ENCODE data around the gene DTD1.

Gene DTD1

GRCh38 chr20:18654448-18654773 lies 66.6 kb downstream of the DTD1 start:
- ChIA-PET POLR2A (no interaction called here), CTCF (interaction anchor here (0.6 kb wide), 1 partner anchor 26 kb away, joined by 3 read pairs; no protein-coding TSS in a partner anchor)
- Histone ChIP-seq H3K4me1 (ENCODE audit: control insufficient read depth, insufficient read depth, low read length) (no peaks in the 10 kb centered on the region), H3K27ac (ENCODE audit: extremely low read depth, low read depth, low read length) (no peak overlapping the region), H3K4me3 (ENCODE audit: low read depth, low read length) (no peak overlapping the region), H3K9me3 (ENCODE audit: control insufficient read depth, insufficient read depth, low read depth, low read length) (no peaks in the 10 kb centered on the region), H3K36me3 (ENCODE audit: control insufficient read depth in 2 of 2, insufficient read depth in 1 of 2, low read length in 2 of 2) (no peaks in the 10 kb centered on the region)
- no peak for TF ChIP-seq ZNF350 (tag by site-specific recombination; IDR thresholded peaks at IDR 0.05)
- TF ChIP-seq GFI1B (tag by site-specific recombination; IDR thresholded peaks at IDR 0.05): no peak
- TF ChIP-seq ZNF600 (tag by site-specific recombination; IDR thresholded peaks at IDR 0.05): no peak
- TF ChIP-seq ZNF658 (tag by site-specific recombination; IDR thresholded peaks at IDR 0.05): no peak
- TF ChIP-seq SP3 (tag by site-specific recombination; IDR thresholded peaks at IDR 0.05): no peak
- no peak for TF ChIP-seq ZNF335 (tag by site-specific recombination; conservative IDR thresholded peaks at IDR 0.05)
- no peak for TF ChIP-seq ZNF514 (tag by site-specific recombination; IDR thresholded peaks at IDR 0.05)
- TF ChIP-seq ZNF174 (tag by site-specific recombination; IDR thresholded peaks at IDR 0.05): no peak
- TF ChIP-seq ZFP41 (tag by site-specific recombination; IDR thresholded peaks at IDR 0.05; ENCODE audit: borderline replicate concordance): no peak
- no peak for TF ChIP-seq SP2 (tag by site-specific recombination; IDR thresholded peaks at IDR 0.05)
- no peak for TF ChIP-seq ZNF530 (tag by site-specific recombination; IDR thresholded peaks at IDR 0.05; ENCODE audit: low read depth)
- TF ChIP-seq ZNF785 (tag by site-specific recombination; IDR thresholded peaks at IDR 0.05): no peak
- TF ChIP-seq ZNF239 (tag by site-specific recombination; IDR thresholded peaks at IDR 0.05): no peak
- no peak for TF ChIP-seq ZNF416 (tag by site-specific recombination; IDR thresholded peaks at IDR 0.05)

GRCh38 chr20:18657575-18657974 lies 69.7 kb downstream of the DTD1 start:
- Histone ChIP-seq H3K4me3 (ENCODE audit: low read depth, low read length) (no peak overlapping the region), H3K36me3 (ENCODE audit: control insufficient read depth in 2 of 2, insufficient read depth in 1 of 2, low read length in 2 of 2) (no peaks in the 10 kb centered on the region), H3K4me1 (ENCODE audit: control insufficient read depth, insufficient read depth, low read length) (no peaks in the 10 kb centered on the region), H3K9me3 (ENCODE audit: control insufficient read depth, insufficient read depth, low read depth, low read length) (no peaks in the 10 kb centered on the region), H3K27ac (ENCODE audit: extremely low read depth, low read depth, low read length) (no peak overlapping the region)
- CTCF ChIA-PET: no interaction called here
- POLR2A ChIA-PET: no interaction called here
- TF ChIP-seq ZNF280C (tag by site-specific recombination; IDR thresholded peaks at IDR 0.05) (no peak), ZNF138 (tag by site-specific recombination; IDR thresholded peaks at IDR 0.05; ENCODE audit: borderline replicate concordance) (no peak), ZNF449 (tag by site-specific recombination; IDR thresholded peaks at IDR 0.05) (no peak), ZNF335 (tag by site-specific recombination; conservative IDR thresholded peaks at IDR 0.05) (no peak), ZBTB1 (tag by site-specific recombination; IDR thresholded peaks at IDR 0.05) (no peak), ZNF398 (tag by site-specific recombination; IDR thresholded peaks at IDR 0.05) (no peak), ZNF658 (tag by site-specific recombination; IDR thresholded peaks at IDR 0.05) (no peak)

Measured in HEK293 (cell line).